OCI-LY7 (cell line): Measurements from ENCODE around the gene IQCE. TPM values are rescaled to one million over a fixed set of nuclear protein-coding genes. Genes with fewer than 3 reads are reported as not detected.

Experiments used
- BruUV-seq: library from RNA; stranded (reverse); fragments of 400-500 nt; replicated peaks from 2 replicates; lab custom pipeline; 2021; lab: Mats Ljungman, UMichigan
- CTCF ChIA-PET: fragments of 300-600 bp; sonication (Branson Sonifier 250); formaldehyde crosslinking; loops from one replicate; lab custom pipeline; 2022; ENCODE audit warnings: antibody characterized with exemption; ENCODE audit not compliant: unreplicated experiment; lab: Charles Lee
- POLR2A ChIA-PET: fragments of 300-600 bp; sonication (Branson Sonifier 250); formaldehyde crosslinking; loops from one replicate; lab custom pipeline; 2022; ENCODE audit warnings: antibody characterized with exemption; lab: Charles Lee
- DNase-seq: peaks from one replicate; pipeline ENCODE4 v3.0.0-alpha.2; 2015; ENCODE audit warnings: low spot score
- H2AFZ ChIP-seq: fragments of 200-600 bp; sonication (generic), shearing (Covaris generic); 2 replicates; pipeline ENCODE4 v1.6.1; 2014; ENCODE audit warnings: mild to moderate bottlenecking, antibody characterized with exemption, low read length, moderate library complexity
- H3K27ac ChIP-seq: fragments of 200-600 bp; sonication (generic); 2 replicates; pipeline ENCODE4 v1.5.1; 2014; ENCODE audit warnings: mixed run types, low read depth, mild to moderate bottlenecking, moderate library complexity, low read length, inconsistent platforms; ENCODE audit not compliant: poor library complexity, severe bottlenecking
- H3K36me3 ChIP-seq: fragments of 200-600 bp; sonication (generic); 2 replicates; pipeline ENCODE4 v1.6.1; 2014; ENCODE audit warnings: mild to moderate bottlenecking, antibody characterized with exemption, low read length, moderate library complexity, mixed read lengths; ENCODE audit not compliant: insufficient read depth
- H3K4me1 ChIP-seq: fragments of 200-600 bp; sonication (generic); 2 replicates; pipeline ENCODE4 v1.5.1; 2014; ENCODE audit warnings: mild to moderate bottlenecking, low read length; ENCODE audit not compliant: insufficient read depth, poor library complexity, severe bottlenecking
- H3K4me2 ChIP-seq: fragments of 200-600 bp; sonication (generic); 2 replicates; pipeline ENCODE4 v1.6.1; 2014; ENCODE audit warnings: mild to moderate bottlenecking, low read length
- H3K4me3 ChIP-seq: fragments of 200-600 bp; sonication (generic); 2 replicates; pipeline ENCODE4 v1.5.1; 2014; ENCODE audit warnings: mild to moderate bottlenecking, low read depth, low read length; ENCODE audit not compliant: poor library complexity, severe bottlenecking
- H3K79me2 ChIP-seq: fragments of 200-600 bp; sonication (generic); 2 replicates; pipeline ENCODE4 v1.6.1; 2016; ENCODE audit warnings: low read depth, mild to moderate bottlenecking, low read length, moderate library complexity, mixed read lengths; ENCODE audit not compliant: insufficient read depth
- H3K9me2 ChIP-seq: fragments of 200-600 bp; sonication (generic); 2 replicates; pipeline ENCODE4 v1.6.1; 2016; ENCODE audit warnings: mild to moderate bottlenecking, low read length, mixed read lengths; ENCODE audit not compliant: insufficient read depth
- H3K9me3 ChIP-seq: fragments of 200-600 bp; sonication (generic); 2 replicates; pipeline ENCODE4 v1.6.1; 2014; ENCODE audit warnings: mild to moderate bottlenecking, mixed run types, low read length, mixed read lengths
- H4K20me1 ChIP-seq: fragments of 200-600 bp; sonication (generic); 2 replicates; pipeline ENCODE4 v1.6.1; 2014; ENCODE audit warnings: mild to moderate bottlenecking, antibody characterized with exemption, low read length, moderate library complexity, mixed read lengths; ENCODE audit not compliant: insufficient read depth
- EZH2phosphoT487 ChIP-seq: fragments of 200-600 bp; sonication (generic); IDR thresholded peaks from 2 replicates; pipeline ENCODE4 v1.6.1; 2018; ENCODE audit warnings: low read depth, borderline replicate concordance, mild to moderate bottlenecking, mixed run types, antibody characterized with exemption, low read length, moderate library complexity, mixed read lengths
- intact Hi-C: fragments of 100-400 bp; cut with micrococcal nuclease; formaldehyde crosslinking; loops from one replicate; pipeline ENCODE4 v1.10.0; 2022; ENCODE audit not compliant: unreplicated experiment
- total RNA-seq, 2 experiments: library from RNA; depleted of rRNA in 1 of 2; stranded (reverse); fragments of >200 nt in 1 of 2; shearing (Covaris generic) in 1 of 2; gene quantifications; 2 replicates each; pipeline ENCODE4 v1.2.3, GENCODE V29; 2014 to 2022
- TF ChIP-seq, protein P1 (sequence below): fragments of 200-600 bp; sonication (generic); conservative IDR thresholded peaks from 2 replicates; pipeline ENCODE4 v1.5.1; 2014; ENCODE audit warnings: mild to moderate bottlenecking, antibody characterized with exemption, low read length, moderate library complexity, mixed read lengths

IQCE gene
- total RNA-seq, 2 experiments from 2014 or later, result 6.2 to 6.6 TPM

DNA sequence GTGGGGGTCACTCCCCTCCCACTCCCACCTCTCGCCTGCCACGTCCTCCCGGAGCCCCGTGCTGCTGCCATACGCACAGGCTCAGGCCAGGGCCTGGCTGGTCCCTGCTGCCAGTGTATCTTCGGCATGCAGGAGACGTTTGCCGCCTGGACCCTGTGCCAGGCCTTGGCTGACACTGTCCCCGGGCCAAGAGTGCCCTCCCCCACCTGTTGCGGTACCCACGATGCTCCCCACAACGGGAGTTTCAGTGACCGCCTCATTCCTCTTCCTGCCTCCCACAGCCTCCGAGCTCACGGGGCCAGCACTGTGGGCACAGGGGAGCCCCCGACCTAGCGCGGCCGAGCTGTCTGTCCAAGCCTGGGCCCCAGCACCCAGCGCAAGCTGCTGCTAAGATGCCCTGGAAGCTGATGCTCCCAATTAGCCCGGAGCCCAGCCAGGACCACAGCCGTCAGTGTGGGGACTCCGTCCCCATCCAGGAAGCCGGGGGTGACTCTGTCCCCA lies 80.5 kb downstream of the IQCE start:
- POLR2A ChIA-PET, result no interaction called here
- TF ChIP-seq, protein P1, sequence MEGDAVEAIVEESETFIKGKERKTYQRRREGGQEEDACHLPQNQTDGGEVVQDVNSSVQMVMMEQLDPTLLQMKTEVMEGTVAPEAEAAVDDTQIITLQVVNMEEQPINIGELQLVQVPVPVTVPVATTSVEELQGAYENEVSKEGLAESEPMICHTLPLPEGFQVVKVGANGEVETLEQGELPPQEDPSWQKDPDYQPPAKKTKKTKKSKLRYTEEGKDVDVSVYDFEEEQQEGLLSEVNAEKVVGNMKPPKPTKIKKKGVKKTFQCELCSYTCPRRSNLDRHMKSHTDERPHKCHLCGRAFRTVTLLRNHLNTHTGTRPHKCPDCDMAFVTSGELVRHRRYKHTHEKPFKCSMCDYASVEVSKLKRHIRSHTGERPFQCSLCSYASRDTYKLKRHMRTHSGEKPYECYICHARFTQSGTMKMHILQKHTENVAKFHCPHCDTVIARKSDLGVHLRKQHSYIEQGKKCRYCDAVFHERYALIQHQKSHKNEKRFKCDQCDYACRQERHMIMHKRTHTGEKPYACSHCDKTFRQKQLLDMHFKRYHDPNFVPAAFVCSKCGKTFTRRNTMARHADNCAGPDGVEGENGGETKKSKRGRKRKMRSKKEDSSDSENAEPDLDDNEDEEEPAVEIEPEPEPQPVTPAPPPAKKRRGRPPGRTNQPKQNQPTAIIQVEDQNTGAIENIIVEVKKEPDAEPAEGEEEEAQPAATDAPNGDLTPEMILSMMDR, result no peak
- CTCF ChIA-PET, result no interaction called here
- Histone ChIP-seq H3K4me1 (peaks cover 46% of the 10 kb centered on the region), H3K79me2 (no peaks in the 10 kb centered on the region), H3K4me3 (no peak overlapping the region), H3K27ac (no peak overlapping the region), H3K36me3 (no peaks in the 10 kb centered on the region), H3K4me2 (no peak overlapping the region), H2AFZ (no peak overlapping the region), H3K9me3 (no peaks in the 10 kb centered on the region), H3K9me2 (no peaks in the 10 kb centered on the region), H4K20me1 (no peaks in the 10 kb centered on the region)
- no TSS peak for BruUV-seq
- intact Hi-C loops, result no loop called here
- no peak for DNase-seq

DNA sequence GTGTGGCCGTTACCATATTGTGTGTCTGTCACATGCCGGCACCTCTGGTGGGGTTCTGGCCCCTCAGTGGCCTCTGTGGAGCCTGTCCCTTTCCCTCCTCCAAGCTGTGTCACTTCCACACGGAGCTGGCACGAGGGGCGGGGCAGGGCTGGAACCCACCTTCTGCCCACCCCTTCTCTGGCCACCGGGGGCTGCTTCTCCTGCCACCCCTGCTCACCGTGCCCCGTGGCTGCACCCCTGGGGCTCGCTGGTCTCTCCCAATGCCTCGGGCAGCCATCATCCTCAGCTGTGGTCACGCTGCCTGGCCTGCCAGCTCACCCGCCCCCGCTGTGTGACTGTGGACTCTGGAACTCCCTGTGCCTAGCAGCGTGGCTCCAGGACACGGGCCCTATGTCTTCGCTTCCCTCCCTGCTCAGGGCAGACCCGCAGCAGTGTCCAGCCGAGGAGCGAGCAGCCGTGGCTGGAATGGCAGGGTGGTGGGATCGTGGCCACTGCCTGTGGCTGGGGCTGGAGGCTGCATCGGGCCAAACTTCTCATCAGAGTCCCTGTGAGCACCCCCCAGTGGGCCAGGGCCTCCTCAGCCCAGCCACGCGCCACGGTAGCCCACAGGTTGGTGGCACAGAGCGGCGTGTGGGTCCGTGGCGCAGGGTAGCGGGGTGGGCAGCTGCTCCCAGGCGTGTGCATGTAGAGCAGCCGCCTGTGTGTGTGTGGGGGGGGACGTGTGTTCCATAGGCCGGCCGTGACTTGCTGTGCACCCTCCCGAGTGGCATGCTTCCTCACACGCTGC lies 81.1 kb downstream of the IQCE start:
- H3K4me1 ChIP-seq, result peaks cover 53% of the 10 kb centered on the region
- no peak overlapping the region for H2AFZ ChIP-seq
- BruUV-seq, result no TSS peak
- TF ChIP-seq EZH2phosphoT487, result no peak
- TF ChIP-seq, protein P1, result no peak
- H3K36me3 ChIP-seq, result no peaks in the 10 kb centered on the region
- H3K9me3 ChIP-seq, result no peaks in the 10 kb centered on the region
- no peak overlapping the region for H3K4me3 ChIP-seq
- H3K79me2 ChIP-seq, result no peaks in the 10 kb centered on the region
- ChIA-PET POLR2A (no interaction called here), CTCF (no interaction called here)
- intact Hi-C loops, result no loop called here
- no peak for DNase-seq
- H3K9me2 ChIP-seq, result no peaks in the 10 kb centered on the region
- H3K27ac ChIP-seq, result no peak overlapping the region
- no peak overlapping the region for H3K4me2 ChIP-seq
- H4K20me1 ChIP-seq, result no peaks in the 10 kb centered on the region

DNA sequence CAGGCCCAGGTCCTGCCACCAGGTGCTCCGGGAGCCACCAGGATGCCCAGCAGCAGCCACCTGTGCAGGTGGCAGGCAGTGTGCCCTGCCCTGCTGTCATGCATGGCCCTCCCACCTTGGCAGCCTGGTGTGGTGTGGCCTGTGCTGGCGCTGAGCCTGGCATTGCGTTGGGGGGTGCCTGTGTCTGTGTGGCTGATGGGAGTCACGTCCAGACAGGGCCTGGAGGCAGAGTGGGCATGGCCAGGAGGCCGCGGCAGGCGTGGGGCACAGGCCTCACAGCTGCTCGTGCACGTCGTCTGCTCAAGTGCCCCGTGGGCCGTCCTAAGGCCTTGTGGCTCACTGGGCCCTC lies 81.7 kb downstream of the IQCE start:
- no peaks in the 10 kb centered on the region for H3K79me2 ChIP-seq
- CTCF ChIA-PET, result no interaction called here
- H3K4me2 ChIP-seq, result no peak overlapping the region
- no peak overlapping the region for H3K4me3 ChIP-seq
- peaks cover 59% of the 10 kb centered on the region for H3K4me1 ChIP-seq
- no TSS peak for BruUV-seq
- H3K36me3 ChIP-seq, result no peaks in the 10 kb centered on the region
- intact Hi-C loops, result no loop called here
- no peak overlapping the region for H2AFZ ChIP-seq
- H3K27ac ChIP-seq, result no peak overlapping the region
- H4K20me1 ChIP-seq, result no peaks in the 10 kb centered on the region
- TF ChIP-seq, protein P1, result no peak
- no peak for TF ChIP-seq EZH2phosphoT487
- no peak for DNase-seq
- POLR2A ChIA-PET, result no interaction called here
- no peaks in the 10 kb centered on the region for H3K9me2 ChIP-seq
- no peaks in the 10 kb centered on the region for H3K9me3 ChIP-seq
